Uterus (tissue), 4 donors: ENCODE data around the gene SERPINE2. TPM values are rescaled to one million over a fixed set of nuclear protein-coding genes. Genes with fewer than 3 reads are reported as not detected.

ENCODE experiments used
- DNase-seq, 2 donors: peaks; one replicate each; pipeline ENCODE4 v3.0.0-alpha.2; 2019 to 2020
- H3K27ac ChIP-seq, 2 donors: fragments of 200-600 bp; sonication (generic); 1 replicate in 1 of 2; 2 replicates in 1 of 2; pipeline ENCODE4 v1.5.1; 2016 to 2018
- H3K27me3 ChIP-seq, 2 donors: fragments of 200-600 bp; sonication (generic); one replicate each; pipeline ENCODE4 v1.5.1; 2018 to 2019; ENCODE audit warnings: control low read depth in 1 of 2
- H3K36me3 ChIP-seq, 2 donors: fragments of 200-600 bp; sonication (generic); one replicate each; pipeline ENCODE4 v1.5.1; 2019; ENCODE audit warnings: control low read depth in 1 of 2
- H3K4me1 ChIP-seq, 2 donors: fragments of 200-600 bp; sonication (generic); one replicate each; pipeline ENCODE4 v1.5.1; 2018 to 2019; ENCODE audit warnings: control low read depth in 1 of 2
- H3K4me3 ChIP-seq, 2 donors: fragments of 200-600 bp; sonication (generic); 1 replicate in 1 of 2; 2 replicates in 1 of 2; pipeline ENCODE4 v1.5.1; 2018 to 2019; ENCODE audit warnings: mild to moderate bottlenecking in 1 of 2
- H3K9me3 ChIP-seq, 2 donors: fragments of 200-600 bp; sonication (generic); one replicate each; pipeline ENCODE4 v1.5.1; 2019; ENCODE audit warnings: control low read depth in 1 of 2
- POLR2A ChIP-seq, 2 donors: fragments of 450-650 bp; IDR thresholded peaks; one replicate each; pipeline ENCODE4 v1.6.1; 2016; ENCODE audit warnings: antibody characterized with exemption in 2 of 2, mild to moderate bottlenecking in 1 of 2, moderate library complexity in 1 of 2
- intact Hi-C: fragments of 100-400 bp; cut with DNase I; formaldehyde crosslinking; loops from one replicate; pipeline ENCODE4 v1.15.1; 2023; ENCODE audit warnings: low total_unique reads
- total RNA-seq, 4 donors: library from RNA; depleted of rRNA in 3 of 4; stranded (reverse); fragments of >200 nt in 3 of 4; gene quantifications; one replicate each; pipeline versions ENCODE4 v1.1.0 to v1.2.4, GENCODE V29; 2014 to 2023
- TF ChIP-seq, protein P1 (sequence below), 4 experiments: fragments of 200-600 bp in 2 of 4; fragments of 450-650 bp in 2 of 4; sonication (generic) in 2 of 4; IDR thresholded peaks; one replicate each; pipeline ENCODE4 v1.5.1; 2016 to 2019; ENCODE audit warnings: antibody characterized with exemption in 4 of 4, mild to moderate bottlenecking in 2 of 4, moderate library complexity in 1 of 4
- donor health status: DM: yes; HTN: yes; CAD: no.

Gene SERPINE2
- total RNA-seq, 4 donors from 2014 or later: 0.26 to 62.1 (median 6.7) TPM

DNA sequence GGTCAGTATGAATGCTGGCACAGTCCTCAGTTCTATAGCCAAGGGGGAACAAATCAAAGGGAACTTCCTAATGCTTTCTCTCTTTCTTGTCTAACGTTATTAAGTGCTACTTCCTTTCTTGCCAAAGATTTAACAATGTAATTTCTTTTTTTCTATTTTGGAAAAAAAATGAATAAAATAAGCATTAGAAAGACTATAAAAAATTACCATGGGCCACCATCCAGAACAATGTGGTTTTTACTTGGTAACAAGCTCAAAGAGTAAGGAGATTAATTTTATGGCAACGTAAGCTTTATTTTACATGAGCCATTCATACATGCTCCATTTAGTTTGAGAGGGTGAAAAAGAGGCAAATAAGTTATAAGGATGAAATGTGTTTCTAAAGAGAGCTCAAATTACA is 40.1 kb downstream of the SERPINE2 start:
- no peak for DNase-seq
- peaks cover 0 to 4% of the 10 kb centered on the region in 2 donors for H3K4me1 ChIP-seq
- TF ChIP-seq POLR2A (IDR thresholded peaks at IDR 0.05): no peak
- TF ChIP-seq, protein P1, sequence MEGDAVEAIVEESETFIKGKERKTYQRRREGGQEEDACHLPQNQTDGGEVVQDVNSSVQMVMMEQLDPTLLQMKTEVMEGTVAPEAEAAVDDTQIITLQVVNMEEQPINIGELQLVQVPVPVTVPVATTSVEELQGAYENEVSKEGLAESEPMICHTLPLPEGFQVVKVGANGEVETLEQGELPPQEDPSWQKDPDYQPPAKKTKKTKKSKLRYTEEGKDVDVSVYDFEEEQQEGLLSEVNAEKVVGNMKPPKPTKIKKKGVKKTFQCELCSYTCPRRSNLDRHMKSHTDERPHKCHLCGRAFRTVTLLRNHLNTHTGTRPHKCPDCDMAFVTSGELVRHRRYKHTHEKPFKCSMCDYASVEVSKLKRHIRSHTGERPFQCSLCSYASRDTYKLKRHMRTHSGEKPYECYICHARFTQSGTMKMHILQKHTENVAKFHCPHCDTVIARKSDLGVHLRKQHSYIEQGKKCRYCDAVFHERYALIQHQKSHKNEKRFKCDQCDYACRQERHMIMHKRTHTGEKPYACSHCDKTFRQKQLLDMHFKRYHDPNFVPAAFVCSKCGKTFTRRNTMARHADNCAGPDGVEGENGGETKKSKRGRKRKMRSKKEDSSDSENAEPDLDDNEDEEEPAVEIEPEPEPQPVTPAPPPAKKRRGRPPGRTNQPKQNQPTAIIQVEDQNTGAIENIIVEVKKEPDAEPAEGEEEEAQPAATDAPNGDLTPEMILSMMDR (IDR thresholded peaks at IDR 0.05): no peak
- intact Hi-C loops: no loop called here
- H3K4me3 ChIP-seq: no peak overlapping the region
- no peak overlapping the region for H3K27ac ChIP-seq
- no peaks in the 10 kb centered on the region for H3K9me3 ChIP-seq
- H3K27me3 ChIP-seq: no peaks in the 10 kb centered on the region
- H3K36me3 ChIP-seq: no peaks in the 10 kb centered on the region

DNA sequence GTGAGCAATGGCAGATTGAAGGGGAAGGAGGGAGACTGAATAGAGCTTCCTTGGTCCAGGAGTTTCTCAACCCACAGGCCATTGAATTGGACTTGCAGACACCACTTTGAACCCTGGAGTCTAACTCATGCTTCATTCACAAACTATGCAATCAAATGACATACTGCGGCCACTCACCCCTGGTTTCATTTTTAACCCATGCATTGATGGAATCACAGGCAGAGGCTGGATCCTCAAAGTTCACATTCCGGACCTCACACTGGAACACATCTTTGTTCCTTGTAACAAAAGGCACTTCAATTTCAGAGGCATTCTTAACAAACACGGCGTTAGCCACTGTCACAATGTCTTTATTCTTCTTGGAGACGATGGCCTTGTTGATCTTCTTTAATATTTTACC is 41.1 kb downstream of the SERPINE2 start:
- no peak overlapping the region for H3K27ac ChIP-seq
- no peaks in the 10 kb centered on the region for H3K27me3 ChIP-seq
- H3K9me3 ChIP-seq: no peaks in the 10 kb centered on the region
- intact Hi-C loops: no loop called here
- no peak for DNase-seq
- H3K36me3 ChIP-seq: no peaks in the 10 kb centered on the region
- H3K4me3 ChIP-seq: no peak overlapping the region
- H3K4me1 ChIP-seq: peaks cover 0 to 4% of the 10 kb centered on the region in 2 donors
- TF ChIP-seq, protein P1 (IDR thresholded peaks at IDR 0.05): no peak
- TF ChIP-seq POLR2A (IDR thresholded peaks at IDR 0.05): no peak

DNA sequence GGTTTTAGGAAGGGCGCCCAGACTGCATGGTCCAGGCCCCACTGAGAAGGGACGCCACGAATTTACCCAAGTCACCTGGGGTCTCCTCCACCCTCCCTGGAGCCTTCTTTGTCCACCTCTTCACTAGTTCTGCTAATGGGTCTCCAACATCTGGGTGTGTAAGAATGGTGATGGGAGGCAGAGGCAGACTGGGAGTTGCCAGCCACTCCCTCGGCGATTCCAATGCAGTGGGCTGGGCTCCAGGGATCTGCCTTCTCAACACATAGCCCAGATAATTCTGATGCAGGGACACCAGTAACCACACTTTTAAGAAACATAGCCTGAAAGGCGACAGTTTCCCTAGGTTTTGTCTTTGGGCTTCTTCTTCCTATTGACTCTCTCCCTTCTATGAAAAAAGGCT is 42.7 kb downstream of the SERPINE2 start:
- DNase-seq: no peak
- Histone ChIP-seq H3K36me3 (no peaks in the 10 kb centered on the region), H3K4me1 (peaks cover 0 to 4% of the 10 kb centered on the region in 2 donors), H3K27ac (no peak overlapping the region), H3K27me3 (no peaks in the 10 kb centered on the region), H3K4me3 (no peak overlapping the region), H3K9me3 (no peaks in the 10 kb centered on the region)
- intact Hi-C loops: no loop called here
- TF ChIP-seq POLR2A (IDR thresholded peaks at IDR 0.05): no peak
- TF ChIP-seq, protein P1 (IDR thresholded peaks at IDR 0.05): no peak

DNA sequence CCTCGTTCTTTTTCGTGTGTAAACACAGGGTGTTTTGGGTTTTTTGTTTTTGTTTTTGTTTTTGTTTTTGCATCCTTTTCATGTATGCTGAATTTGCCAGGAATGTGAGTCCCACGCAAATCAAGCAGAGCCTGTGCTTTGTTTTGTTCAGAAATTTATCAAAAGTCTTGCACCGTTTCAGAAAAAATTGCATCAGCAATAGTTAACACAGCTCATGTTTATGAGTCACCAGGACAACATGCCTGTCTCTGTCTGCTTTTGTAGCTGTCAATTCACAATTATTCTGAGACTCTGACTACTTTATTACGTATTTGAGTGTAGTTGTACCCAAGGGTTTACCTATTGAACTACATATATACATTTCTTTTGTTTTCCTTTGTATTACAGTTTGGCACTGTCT is 43.5 kb downstream of the SERPINE2 start:
- Histone ChIP-seq H3K4me1 (peaks cover 0 to 4% of the 10 kb centered on the region in 2 donors), H3K36me3 (no peaks in the 10 kb centered on the region), H3K9me3 (no peaks in the 10 kb centered on the region), H3K27ac (no peak overlapping the region), H3K27me3 (no peaks in the 10 kb centered on the region), H3K4me3 (no peak overlapping the region)
- intact Hi-C loops: no loop called here
- no peak for TF ChIP-seq POLR2A (IDR thresholded peaks at IDR 0.05)
- TF ChIP-seq, protein P1 (IDR thresholded peaks at IDR 0.05): no peak
- no peak for DNase-seq

DNA sequence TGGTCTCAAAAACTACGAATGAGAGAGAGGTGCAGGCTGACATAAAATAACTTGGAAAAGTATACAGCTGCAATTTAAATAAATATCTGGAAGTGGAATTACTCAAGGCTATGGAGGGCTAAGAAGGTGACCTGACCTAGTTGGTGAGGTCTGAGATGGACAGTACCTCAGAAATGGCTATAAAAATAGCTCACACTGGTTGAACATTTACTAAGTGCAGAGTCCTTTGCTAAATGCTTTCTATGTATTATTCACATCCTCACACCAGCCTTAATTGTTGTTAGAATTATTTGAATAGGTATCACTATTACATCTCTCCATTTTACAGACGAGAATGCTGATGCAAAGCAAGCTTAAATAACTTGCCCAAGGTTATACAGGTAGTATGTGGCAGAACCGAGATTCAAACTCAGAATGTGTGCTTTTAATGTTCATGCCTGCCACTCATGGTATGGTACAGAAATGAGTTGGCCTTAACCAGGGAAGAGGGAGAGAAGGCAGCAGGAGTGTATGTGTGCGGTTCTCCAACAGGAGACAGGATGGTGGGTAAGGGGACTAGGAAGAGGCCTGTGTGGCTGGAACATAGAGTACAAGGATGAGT is 44.4 kb downstream of the SERPINE2 start:
- intact Hi-C loops: loop anchor here (5.0 kb wide), 1 partner anchor 288 kb away; no protein-coding TSS in a partner anchor
- no peak overlapping the region for H3K4me3 ChIP-seq
- no peaks in the 10 kb centered on the region for H3K27me3 ChIP-seq
- H3K27ac ChIP-seq: no peak overlapping the region
- no peaks in the 10 kb centered on the region for H3K9me3 ChIP-seq
- peaks cover 0 to 2% of the 10 kb centered on the region in 2 donors for H3K4me1 ChIP-seq
- TF ChIP-seq POLR2A (IDR thresholded peaks at IDR 0.05): no peak
- TF ChIP-seq, protein P1 (IDR thresholded peaks at IDR 0.05): no peak
- H3K36me3 ChIP-seq: no peaks in the 10 kb centered on the region
- no peak for DNase-seq
